SU-DHL-6 (cell line): Measurements from ENCODE around the gene CTSS.

Source experiments
- EZH2phosphoT487 ChIP-seq: fragments of 200-600 bp; sonication (generic), shearing (Covaris generic); conservative IDR thresholded peaks from 2 replicates; pipeline ENCODE4 v1.6.1; 2018; ENCODE audit warnings: mild to moderate bottlenecking, antibody characterized with exemption, low read length, moderate library complexity, mixed read lengths
- TF ChIP-seq, protein P1 (sequence below): fragments of 200-600 bp; sonication (generic); IDR thresholded peaks from one replicate; pipeline ENCODE4 v1.5.1; 2017; ENCODE audit warnings: antibody characterized with exemption, mild to moderate bottlenecking, low read length, moderate library complexity; ENCODE audit not compliant: insufficient read depth, poor library complexity, severe bottlenecking

DNA sequence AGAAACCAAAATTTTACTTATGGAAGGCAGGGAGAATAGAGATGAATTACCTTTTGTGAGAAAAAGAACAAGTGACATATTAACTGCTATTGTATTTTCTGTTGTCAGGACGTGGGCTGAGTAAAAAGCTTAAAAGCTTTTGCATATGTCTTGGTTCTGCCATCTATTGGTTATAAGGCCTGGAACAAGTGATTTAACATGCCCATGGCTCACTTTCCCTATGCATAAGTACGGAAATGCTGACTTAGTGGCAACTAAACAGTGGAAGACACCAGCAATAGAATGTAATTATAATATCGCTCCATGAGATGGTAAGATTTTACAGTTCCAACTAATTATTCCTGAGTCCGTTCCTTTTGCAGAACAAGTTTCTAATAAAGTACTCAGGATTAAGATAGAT, 6.7 kb upstream of the CTSS start:
- TF ChIP-seq, protein P1, sequence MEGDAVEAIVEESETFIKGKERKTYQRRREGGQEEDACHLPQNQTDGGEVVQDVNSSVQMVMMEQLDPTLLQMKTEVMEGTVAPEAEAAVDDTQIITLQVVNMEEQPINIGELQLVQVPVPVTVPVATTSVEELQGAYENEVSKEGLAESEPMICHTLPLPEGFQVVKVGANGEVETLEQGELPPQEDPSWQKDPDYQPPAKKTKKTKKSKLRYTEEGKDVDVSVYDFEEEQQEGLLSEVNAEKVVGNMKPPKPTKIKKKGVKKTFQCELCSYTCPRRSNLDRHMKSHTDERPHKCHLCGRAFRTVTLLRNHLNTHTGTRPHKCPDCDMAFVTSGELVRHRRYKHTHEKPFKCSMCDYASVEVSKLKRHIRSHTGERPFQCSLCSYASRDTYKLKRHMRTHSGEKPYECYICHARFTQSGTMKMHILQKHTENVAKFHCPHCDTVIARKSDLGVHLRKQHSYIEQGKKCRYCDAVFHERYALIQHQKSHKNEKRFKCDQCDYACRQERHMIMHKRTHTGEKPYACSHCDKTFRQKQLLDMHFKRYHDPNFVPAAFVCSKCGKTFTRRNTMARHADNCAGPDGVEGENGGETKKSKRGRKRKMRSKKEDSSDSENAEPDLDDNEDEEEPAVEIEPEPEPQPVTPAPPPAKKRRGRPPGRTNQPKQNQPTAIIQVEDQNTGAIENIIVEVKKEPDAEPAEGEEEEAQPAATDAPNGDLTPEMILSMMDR: no peak
- no peak for TF ChIP-seq EZH2phosphoT487
